ENCODE results near the gene ARL4D. TPM values are rescaled to one million over a fixed set of nuclear protein-coding genes. Genes with fewer than 3 reads are reported as not detected.

Gene ARL4D
- total and polyA plus RNA-seq, 2 donors (not counting 3 experiments of a cell fraction or from before 2014, with no cell fraction given) = 3.8 to 4.1 TPM

DNA sequence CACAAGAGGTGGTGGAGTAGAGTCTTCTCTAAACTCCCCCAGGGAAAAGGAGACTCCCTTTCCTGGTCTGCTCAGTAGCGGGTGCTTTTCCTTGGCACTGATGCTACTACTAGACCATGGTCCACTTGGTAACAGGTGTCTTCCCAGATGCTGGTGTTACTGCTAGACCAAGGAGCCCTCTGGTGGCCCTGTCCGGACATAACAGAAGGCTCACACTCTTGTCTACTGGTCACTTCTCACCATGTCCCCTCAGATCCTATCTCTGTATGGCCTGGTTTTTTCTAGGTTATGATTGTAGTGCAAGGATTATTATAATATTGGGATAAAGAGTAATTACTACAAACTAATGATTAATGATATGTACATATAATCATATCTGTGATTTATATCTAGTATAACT, 49.7 kb upstream of the ARL4D start:
- ChIA-PET POLR2A (no interaction called here), CTCF (no interaction called here)
- intact Hi-C loops (cut with micrococcal nuclease) = no loop called here
- Histone ChIP-seq H3K4me3 (replicated peaks in 1 of 3; ENCODE audit: insufficient read depth in 1 of 3, low read depth in 1 of 3, low read length in 3 of 3) (no peak overlapping the region), H3K9me1 (replicated peaks; ENCODE audit: control insufficient read depth, extremely low read depth, insufficient read depth, low read length) (no peaks in the 10 kb centered on the region), H3K27ac (ENCODE audit: insufficient read depth, low read depth, low read length) (no peak overlapping the region), H3K36me3 (ENCODE audit: control insufficient read depth in 2 of 2, extremely low read depth in 1 of 2, insufficient read depth in 2 of 2, low read length in 2 of 2) (no peaks in the 10 kb centered on the region), H3K9ac (replicated peaks; ENCODE audit: extremely low read depth, insufficient read depth, low read length) (no peak overlapping the region), H3K79me2 (ENCODE audit: control insufficient read depth, insufficient read depth, low read length) (no peaks in the 10 kb centered on the region), H3K4me2 (ENCODE audit: insufficient read depth, low read length) (no peak overlapping the region), H3K4me1 (ENCODE audit: control insufficient read depth, extremely low read depth, insufficient read depth, low read length) (no peaks in the 10 kb centered on the region), H4K20me1 (replicated peaks; ENCODE audit: control insufficient read depth, extremely low read depth, insufficient read depth, low read length) (no peaks in the 10 kb centered on the region), H3K9me3 (replicated peaks; ENCODE audit: control insufficient read depth, insufficient read depth, low read length) (peaks cover 11% of the 10 kb centered on the region), H2AFZ (ENCODE audit: low read depth, low read length) (no peak overlapping the region), H3K27me3 (ENCODE audit: control insufficient read depth in 2 of 2, insufficient read depth in 2 of 2, low read length in 2 of 2) (no peaks in the 10 kb centered on the region)
- DNase-seq (ENCODE audit: low read depth, low spot score) = no peak
- no peak for TF ChIP-seq POLR2A (IDR thresholded peaks at IDR 0.05; ENCODE audit: low read depth, low read length)
- TF ChIP-seq FOS (IDR thresholded peaks at IDR 0.05; ENCODE audit: borderline replicate concordance, insufficient read depth, low read length) = no peak
- TF ChIP-seq, protein P1, sequence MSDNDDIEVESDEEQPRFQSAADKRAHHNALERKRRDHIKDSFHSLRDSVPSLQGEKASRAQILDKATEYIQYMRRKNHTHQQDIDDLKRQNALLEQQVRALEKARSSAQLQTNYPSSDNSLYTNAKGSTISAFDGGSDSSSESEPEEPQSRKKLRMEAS (IDR thresholded peaks at IDR 0.05; ENCODE audit: insufficient read depth, insufficient read length) = no peak
- no peak for TF ChIP-seq POLR2AphosphoS5 (IDR thresholded peaks at IDR 0.05; ENCODE audit: insufficient read depth, low read depth, low read length)
- TF ChIP-seq EZH2 (IDR thresholded peaks at IDR 0.05; ENCODE audit: borderline replicate concordance, low read depth, low read length, severe bottlenecking) = no peak
- TF ChIP-seq, protein P2, sequence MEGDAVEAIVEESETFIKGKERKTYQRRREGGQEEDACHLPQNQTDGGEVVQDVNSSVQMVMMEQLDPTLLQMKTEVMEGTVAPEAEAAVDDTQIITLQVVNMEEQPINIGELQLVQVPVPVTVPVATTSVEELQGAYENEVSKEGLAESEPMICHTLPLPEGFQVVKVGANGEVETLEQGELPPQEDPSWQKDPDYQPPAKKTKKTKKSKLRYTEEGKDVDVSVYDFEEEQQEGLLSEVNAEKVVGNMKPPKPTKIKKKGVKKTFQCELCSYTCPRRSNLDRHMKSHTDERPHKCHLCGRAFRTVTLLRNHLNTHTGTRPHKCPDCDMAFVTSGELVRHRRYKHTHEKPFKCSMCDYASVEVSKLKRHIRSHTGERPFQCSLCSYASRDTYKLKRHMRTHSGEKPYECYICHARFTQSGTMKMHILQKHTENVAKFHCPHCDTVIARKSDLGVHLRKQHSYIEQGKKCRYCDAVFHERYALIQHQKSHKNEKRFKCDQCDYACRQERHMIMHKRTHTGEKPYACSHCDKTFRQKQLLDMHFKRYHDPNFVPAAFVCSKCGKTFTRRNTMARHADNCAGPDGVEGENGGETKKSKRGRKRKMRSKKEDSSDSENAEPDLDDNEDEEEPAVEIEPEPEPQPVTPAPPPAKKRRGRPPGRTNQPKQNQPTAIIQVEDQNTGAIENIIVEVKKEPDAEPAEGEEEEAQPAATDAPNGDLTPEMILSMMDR (IDR thresholded peaks at IDR 0.05; ENCODE audit: extremely low read depth in 1 of 2, insufficient read depth in 1 of 2, low read depth in 1 of 2, low read length in 2 of 2) = no peak
- no peak for TF ChIP-seq GATA2 (IDR thresholded peaks at IDR 0.05; ENCODE audit: insufficient read depth, insufficient read length, low read depth, low read length)
- TF ChIP-seq MYC (IDR thresholded peaks at IDR 0.05; ENCODE audit: low read depth, low read length) = no peak
- TF ChIP-seq JUN (IDR thresholded peaks at IDR 0.05; ENCODE audit: borderline replicate concordance, insufficient read depth, insufficient read length, low read depth) = no peak
- no peak for FAIRE-seq
- BruUV-seq (replicated peaks) = no TSS peak
- dilution Hi-C loops (cut with MboI; ENCODE audit: extremely low pct_ligation_motif_present, low sequenced_read_pairs) = no loop called here

Measured in endothelial cell of umbilical vein (primary cell).